SK-N-SH (cell line): ENCODE measurements around the gene ZPR1. TPM values are rescaled to one million over a fixed set of nuclear protein-coding genes. Genes with fewer than 3 reads are reported as not detected.

Source experiments
- CTCF ChIA-PET: fragments of 300-600, 350-600 bp; formaldehyde crosslinking; extraction: SDS; loops from one replicate; lab custom pipeline; 2021; lab: Yijun Ruan, JAX
- POLR2A ChIA-PET: fragments of 350-600 bp; sonication (Branson Sonifier 250); formaldehyde crosslinking; extraction: SDS; loops from one replicate; lab custom pipeline; 2020; ENCODE audit warnings: antibody characterized with exemption, inconsistent platforms; lab: Yijun Ruan, JAX
- DNase-seq: peaks from one replicate; pipeline ENCODE4 v3.0.0; 2012
- H2AFZ ChIP-seq: fragments of 200-600 bp; sonication (generic); 2 replicates; pipeline ENCODE4 v1.8.1; 2016; ENCODE audit warnings: antibody characterized with exemption, mild to moderate bottlenecking, low read depth
- H3F3A ChIP-seq: fragments of 200-600 bp; sonication (generic); replicated peaks from 2 replicates; pipeline ENCODE3; 2016; ENCODE audit warnings: antibody characterized with exemption, mild to moderate bottlenecking; ENCODE audit not compliant: insufficient read depth
- H3K27ac ChIP-seq, 2 experiments: fragments of 200-500 bp in 1 of 2; fragments of 200-600 bp in 1 of 2; sonication (Bioruptor generic) in 1 of 2; sonication (generic), shearing (Covaris generic) in 1 of 2; 2 replicates each; pipeline versions ENCODE4 v1.5.1 to v1.6.1; 2014 to 2016; ENCODE audit warnings: low read depth in 2 of 2, inconsistent platforms in 1 of 2, low read length in 1 of 2, mild to moderate bottlenecking in 1 of 2, mixed read lengths in 1 of 2
- H3K27me3 ChIP-seq: fragments of 200-600 bp; sonication (generic), shearing (Covaris generic); 2 replicates; pipeline ENCODE4 v1.6.1; 2016; ENCODE audit warnings: mixed run types; ENCODE audit not compliant: insufficient read depth
- H3K36me3 ChIP-seq, 2 experiments: fragments of 200-500 bp in 1 of 2; fragments of 200-600 bp in 1 of 2; sonication (Bioruptor generic) in 1 of 2; sonication (generic) in 1 of 2; replicated peaks in 1 of 2; 2 replicates each; pipeline versions ENCODE3 to v1.5.1; 2014 to 2016; ENCODE audit warnings: low read length in 1 of 2, mild to moderate bottlenecking in 1 of 2; ENCODE audit not compliant: insufficient read depth in 2 of 2, control insufficient read depth in 1 of 2
- H3K4me1 ChIP-seq, 2 experiments: fragments of 200-500 bp in 1 of 2; fragments of 200-600 bp in 1 of 2; sonication (Bioruptor generic) in 1 of 2; sonication (generic), shearing (Covaris generic) in 1 of 2; 2 replicates each; pipeline versions ENCODE4 v1.5.1 to v1.6.1; 2014 to 2016; ENCODE audit warnings: low read depth in 1 of 2, low read length in 1 of 2, mixed run types in 1 of 2; ENCODE audit not compliant: insufficient read depth in 2 of 2, control insufficient read depth in 1 of 2
- H3K4me2 ChIP-seq: fragments of 200-600 bp; sonication (generic), shearing (Covaris generic); 2 replicates; pipeline ENCODE4 v1.6.1; 2017; ENCODE audit warnings: mixed run types
- H3K4me3 ChIP-seq, 2 experiments: fragments of 200-500 bp in 1 of 2; fragments of 200-600 bp in 1 of 2; sonication (Bioruptor generic) in 1 of 2; sonication (generic), shearing (Covaris generic) in 1 of 2; 2 replicates each; pipeline versions ENCODE4 v1.5.1 to v1.8.1; 2014 to 2016; ENCODE audit warnings: low read depth in 2 of 2, inconsistent platforms in 1 of 2, low read length in 1 of 2, mild to moderate bottlenecking in 1 of 2, mixed read lengths in 1 of 2, moderate library complexity in 1 of 2
- H3K79me2 ChIP-seq: fragments of 200-600 bp; sonication (generic); 2 replicates; pipeline ENCODE4 v1.8.1; 2017; ENCODE audit warnings: mild to moderate bottlenecking; ENCODE audit not compliant: insufficient read depth
- H3K9ac ChIP-seq: fragments of 200-600 bp; sonication (generic); 2 replicates; pipeline ENCODE4 v1.6.1; 2017; ENCODE audit warnings: mixed run types
- H3K9me2 ChIP-seq: fragments of 200-600 bp; sonication (generic); 2 replicates; pipeline ENCODE4 v1.6.1; 2017; ENCODE audit warnings: mixed run types
- H3K9me3 ChIP-seq: fragments of 200-600 bp; sonication (generic); 2 replicates; pipeline ENCODE4 v1.6.1; 2017; ENCODE audit warnings: mixed run types, mild to moderate bottlenecking, moderate library complexity
- H4K20me1 ChIP-seq: fragments of 200-600 bp; sonication (generic); 2 replicates; pipeline ENCODE4 v1.6.1; 2017; ENCODE audit warnings: mild to moderate bottlenecking, mixed run types; ENCODE audit not compliant: insufficient read depth
- ELF1 ChIP-seq: IDR thresholded peaks from 2 replicates; pipeline ENCODE4 v1.4.0; 2012
- FOSL2 ChIP-seq: IDR thresholded peaks from 2 replicates; pipeline ENCODE4 v1.4.0; 2012; ENCODE audit warnings: low read depth, mild to moderate bottlenecking, moderate library complexity, borderline replicate concordance
- GABPA ChIP-seq: IDR thresholded peaks from 2 replicates; pipeline ENCODE4 v1.4.0; 2012; ENCODE audit warnings: low read depth, mild to moderate bottlenecking
- GATA2 ChIP-seq: sonication (generic); formaldehyde crosslinking; IDR thresholded peaks from 2 replicates; pipeline ENCODE4 v1.5.0; 2020; ENCODE audit warnings: mild to moderate bottlenecking, missing genetic modification reagents
- POLR2AphosphoS5 ChIP-seq: IDR thresholded peaks from 2 replicates; pipeline ENCODE4 v1.6.1; 2012; ENCODE audit warnings: low read depth, low read length
- RCOR1 ChIP-seq: fragments of 150-350 bp; IDR thresholded peaks from 2 replicates; pipeline ENCODE4 v1.6.1; 2017; ENCODE audit warnings: antibody characterized with exemption, low read length
- RXRA ChIP-seq: IDR thresholded peaks from 2 replicates; pipeline ENCODE4 v1.4.0; 2012; ENCODE audit warnings: low read depth, mild to moderate bottlenecking, borderline replicate concordance
- SIN3A ChIP-seq: IDR thresholded peaks from 2 replicates; pipeline ENCODE4 v1.6.1; 2012; ENCODE audit warnings: low read depth, mild to moderate bottlenecking, low read length, moderate library complexity, borderline replicate concordance
- SMC3 ChIP-seq: IDR thresholded peaks from 2 replicates; pipeline ENCODE4 v1.6.1; 2012; ENCODE audit warnings: low read depth, low read length, improper control_type of control experiment
- WGBS: methylation state at CpG from one replicate; pipeline ENCODE4 v1.1.6; 2017; ENCODE audit warnings: low lambda C conversion rate; 5-methylcytosine and 5-hydroxymethylcytosine counted together
- polyA plus RNA-seq, 3 experiments: library from polyadenylated mRNA; depleted of rRNA; stranded (reverse); fragments of >200 nt; gene quantifications; 2 replicates each; pipeline ENCODE4 v1.2.3, GENCODE V29; 2012
- TF ChIP-seq, protein P1 (sequence below): IDR thresholded peaks from 2 replicates; pipeline ENCODE4 v1.4.0; 2012; ENCODE audit warnings: low read depth
- TF ChIP-seq, protein P2 (sequence below): fragments of 150-350 bp; IDR thresholded peaks from 2 replicates; pipeline ENCODE4 v1.6.1; 2017; ENCODE audit warnings: antibody characterized with exemption, low read length, low read depth, borderline replicate concordance
- TF ChIP-seq, protein P3 (sequence below): IDR thresholded peaks from 2 replicates; pipeline ENCODE4 v1.6.1; 2012; ENCODE audit warnings: mild to moderate bottlenecking, low read depth, low read length, moderate library complexity
- TF ChIP-seq, protein P4 (sequence below): fragments of 150-350 bp; IDR thresholded peaks from 2 replicates; pipeline ENCODE4 v1.6.1; 2016; ENCODE audit warnings: mild to moderate bottlenecking, low read depth, low read length

Gene ZPR1
- polyA plus RNA-seq, 1 of the 3 experiments (the other 2 are of a cell fraction), result 52.4 TPM

DNA sequence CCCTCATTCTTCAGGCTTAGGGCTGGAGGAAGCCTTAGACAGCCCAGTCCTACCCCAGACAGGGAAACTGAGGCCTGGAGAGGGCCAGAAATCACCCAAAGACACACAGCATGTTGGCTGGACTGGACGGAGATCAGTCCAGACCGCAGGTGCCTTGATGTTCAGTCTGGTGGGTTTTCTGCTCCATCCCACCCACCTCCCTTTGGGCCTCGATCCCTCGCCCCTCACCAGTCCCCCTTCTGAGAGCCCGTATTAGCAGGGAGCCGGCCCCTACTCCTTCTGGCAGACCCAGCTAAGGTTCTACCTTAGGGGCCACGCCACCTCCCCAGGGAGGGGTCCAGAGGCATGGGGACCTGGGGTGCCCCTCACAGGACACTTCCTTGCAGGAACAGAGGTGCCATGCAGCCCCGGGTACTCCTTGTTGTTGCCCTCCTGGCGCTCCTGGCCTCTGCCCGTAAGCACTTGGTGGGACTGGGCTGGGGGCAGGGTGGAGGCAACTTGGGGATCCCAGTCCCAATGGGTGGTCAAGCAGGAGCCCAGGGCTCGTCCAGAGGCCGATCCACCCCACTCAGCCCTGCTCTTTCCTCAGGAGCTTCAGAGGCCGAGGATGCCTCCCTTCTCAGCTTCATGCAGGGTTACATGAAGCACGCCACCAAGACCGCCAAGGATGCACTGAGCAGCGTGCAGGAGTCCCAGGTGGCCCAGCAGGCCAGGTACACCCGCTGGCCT lies 42.5 kb upstream of the ZPR1 start:
- Histone ChIP-seq H4K20me1 (no peaks in the 10 kb centered on the region), H3K9me2 (no peaks in the 10 kb centered on the region)
- WGBS, result 85% methylated on average over 7 of the region's 17 CpGs

More for the DNA sequence above, 42.5 kb upstream of the ZPR1 start:
- no peak for DNase-seq
- CTCF ChIA-PET, result interaction anchor here (1.0 to 1.9 kb wide), 2 partner anchors 39 to 276 kb away, joined by 5 to 7 read pairs; partner anchors contain the start of gene APOA5
- POLR2A ChIA-PET, result no interaction called here
- Histone ChIP-seq H3K4me3 (no peak overlapping the region), H3K9me3 (no peaks in the 10 kb centered on the region), H3K4me1 (peaks cover 0 to 30% of the 10 kb centered on the region in 2 experiments; a peak in 1 of 4 replicates), H3K4me2 (no peak overlapping the region), H3K27me3 (no peaks in the 10 kb centered on the region), H3F3A (no peaks in the 10 kb centered on the region), H2AFZ (no peak overlapping the region), H3K27ac (no peak overlapping the region), H3K9ac (no peak overlapping the region), H3K36me3 (no peaks in the 10 kb centered on the region)
- TF ChIP-seq RXRA, result no peak
- TF ChIP-seq GABPA, result no peak
- no peak for TF ChIP-seq SIN3A
- TF ChIP-seq, protein P1, sequence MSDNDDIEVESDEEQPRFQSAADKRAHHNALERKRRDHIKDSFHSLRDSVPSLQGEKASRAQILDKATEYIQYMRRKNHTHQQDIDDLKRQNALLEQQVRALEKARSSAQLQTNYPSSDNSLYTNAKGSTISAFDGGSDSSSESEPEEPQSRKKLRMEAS, result no peak
- TF ChIP-seq, protein P2, sequence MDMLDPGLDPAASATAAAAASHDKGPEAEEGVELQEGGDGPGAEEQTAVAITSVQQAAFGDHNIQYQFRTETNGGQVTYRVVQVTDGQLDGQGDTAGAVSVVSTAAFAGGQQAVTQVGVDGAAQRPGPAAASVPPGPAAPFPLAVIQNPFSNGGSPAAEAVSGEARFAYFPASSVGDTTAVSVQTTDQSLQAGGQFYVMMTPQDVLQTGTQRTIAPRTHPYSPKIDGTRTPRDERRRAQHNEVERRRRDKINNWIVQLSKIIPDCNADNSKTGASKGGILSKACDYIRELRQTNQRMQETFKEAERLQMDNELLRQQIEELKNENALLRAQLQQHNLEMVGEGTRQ, result no peak
- TF ChIP-seq POLR2AphosphoS5, result no peak
- TF ChIP-seq GATA2, result no peak
- TF ChIP-seq SMC3, result no peak
- no peak for TF ChIP-seq FOSL2
- no peak for TF ChIP-seq RCOR1
- TF ChIP-seq, protein P3, sequence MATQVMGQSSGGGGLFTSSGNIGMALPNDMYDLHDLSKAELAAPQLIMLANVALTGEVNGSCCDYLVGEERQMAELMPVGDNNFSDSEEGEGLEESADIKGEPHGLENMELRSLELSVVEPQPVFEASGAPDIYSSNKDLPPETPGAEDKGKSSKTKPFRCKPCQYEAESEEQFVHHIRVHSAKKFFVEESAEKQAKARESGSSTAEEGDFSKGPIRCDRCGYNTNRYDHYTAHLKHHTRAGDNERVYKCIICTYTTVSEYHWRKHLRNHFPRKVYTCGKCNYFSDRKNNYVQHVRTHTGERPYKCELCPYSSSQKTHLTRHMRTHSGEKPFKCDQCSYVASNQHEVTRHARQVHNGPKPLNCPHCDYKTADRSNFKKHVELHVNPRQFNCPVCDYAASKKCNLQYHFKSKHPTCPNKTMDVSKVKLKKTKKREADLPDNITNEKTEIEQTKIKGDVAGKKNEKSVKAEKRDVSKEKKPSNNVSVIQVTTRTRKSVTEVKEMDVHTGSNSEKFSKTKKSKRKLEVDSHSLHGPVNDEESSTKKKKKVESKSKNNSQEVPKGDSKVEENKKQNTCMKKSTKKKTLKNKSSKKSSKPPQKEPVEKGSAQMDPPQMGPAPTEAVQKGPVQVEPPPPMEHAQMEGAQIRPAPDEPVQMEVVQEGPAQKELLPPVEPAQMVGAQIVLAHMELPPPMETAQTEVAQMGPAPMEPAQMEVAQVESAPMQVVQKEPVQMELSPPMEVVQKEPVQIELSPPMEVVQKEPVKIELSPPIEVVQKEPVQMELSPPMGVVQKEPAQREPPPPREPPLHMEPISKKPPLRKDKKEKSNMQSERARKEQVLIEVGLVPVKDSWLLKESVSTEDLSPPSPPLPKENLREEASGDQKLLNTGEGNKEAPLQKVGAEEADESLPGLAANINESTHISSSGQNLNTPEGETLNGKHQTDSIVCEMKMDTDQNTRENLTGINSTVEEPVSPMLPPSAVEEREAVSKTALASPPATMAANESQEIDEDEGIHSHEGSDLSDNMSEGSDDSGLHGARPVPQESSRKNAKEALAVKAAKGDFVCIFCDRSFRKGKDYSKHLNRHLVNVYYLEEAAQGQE, result no peak
- TF ChIP-seq, protein P4, sequence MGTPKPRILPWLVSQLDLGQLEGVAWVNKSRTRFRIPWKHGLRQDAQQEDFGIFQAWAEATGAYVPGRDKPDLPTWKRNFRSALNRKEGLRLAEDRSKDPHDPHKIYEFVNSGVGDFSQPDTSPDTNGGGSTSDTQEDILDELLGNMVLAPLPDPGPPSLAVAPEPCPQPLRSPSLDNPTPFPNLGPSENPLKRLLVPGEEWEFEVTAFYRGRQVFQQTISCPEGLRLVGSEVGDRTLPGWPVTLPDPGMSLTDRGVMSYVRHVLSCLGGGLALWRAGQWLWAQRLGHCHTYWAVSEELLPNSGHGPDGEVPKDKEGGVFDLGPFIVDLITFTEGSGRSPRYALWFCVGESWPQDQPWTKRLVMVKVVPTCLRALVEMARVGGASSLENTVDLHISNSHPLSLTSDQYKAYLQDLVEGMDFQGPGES, result no peak
- no peak for TF ChIP-seq ELF1
- TF ChIP-seq, all 33 proteins: peak for 0
- H3K79me2 ChIP-seq, result no peaks in the 10 kb centered on the region
